ENCODE data around the gene ABCF3.

The ABCF3 gene

GRCh38 chr3:184234224-184234623 is 48.2 kb downstream of the ABCF3 start:
- no peak for DNase-seq

GRCh38 chr3:184234671-184235380 is 48.8 kb downstream of the ABCF3 start:
- no peak for DNase-seq

GRCh38 chr3:184235381-184236032 is 49.5 kb downstream of the ABCF3 start:
- DNase-seq = no peak

GRCh38 chr3:184236033-184236410 is 50.0 kb downstream of the ABCF3 start:
- no peak for DNase-seq

- no peak for DNase-seq
Observed at GRCh38 chr3:184236636-184237035, 50.6 kb downstream of the ABCF3 start.

GRCh38 chr3:184237211-184237610 is 51.2 kb downstream of the ABCF3 start:
- no peak for DNase-seq

- no peak for DNase-seq
Observed at GRCh38 chr3:184237807-184238206, 51.8 kb downstream of the ABCF3 start.

- DNase-seq = no peak
Observed at GRCh38 chr3:184238246-184238818, 52.3 kb downstream of the ABCF3 start.

GRCh38 chr3:184239221-184239620 is 53.2 kb downstream of the ABCF3 start:
- DNase-seq = no peak

- no peak for DNase-seq
Observed at GRCh38 chr3:184239708-184240107, 53.7 kb downstream of the ABCF3 start.

GRCh38 chr3:184240384-184241140 is 54.6 kb downstream of the ABCF3 start:
- no peak for DNase-seq

- DNase-seq = no peak
Observed at GRCh38 chr3:184241141-184241446, 55.1 kb downstream of the ABCF3 start.

- DNase-seq = peak; percentile 12
Observed at GRCh38 chr3:184241447-184242296, 55.7 kb downstream of the ABCF3 start.

- DNase-seq = no peak
Observed at GRCh38 chr3:184242297-184242685, 56.3 kb downstream of the ABCF3 start.

All from NCI-H1436 (cell line).